ACHN (cell line): ENCODE measurements around the gene APC.

Experiments
- DNase-seq: peaks from one replicate; pipeline ENCODE4 v3.0.0-alpha.2; 2015
- in situ Hi-C: cut with HindIII; loops from 2 replicates; pipeline ENCODE4 v1.10.0; 2017; ENCODE audit warnings: low sequenced_read_pairs, low pct_ligation_motif_present, low pct_unique_long_range_greater_than_20kb

APC gene

GRCh38 chr5:112762113-112762810, 24.6 kb downstream of the APC start:
- DNase-seq: peak; percentile 24
- in situ Hi-C loops: no loop called here

GRCh38 chr5:112763165-112763564, 25.5 kb downstream of the APC start:
- in situ Hi-C loops: no loop called here

GRCh38 chr5:112772124-112772523, 34.4 kb downstream of the APC start:
- DNase-seq: no peak
- in situ Hi-C loops: no loop called here

More at GRCh38 chr5:112763165-112763564, 25.5 kb downstream of the APC start:
- no peak for DNase-seq

GRCh38 chr5:112776301-112776856, 38.7 kb downstream of the APC start:
- DNase-seq: peak; percentile 2
- in situ Hi-C loops: no loop called here

GRCh38 chr5:112779531-112779930, 41.8 kb downstream of the APC start:
- in situ Hi-C loops: no loop called here

GRCh38 chr5:112784726-112785125, 47.0 kb downstream of the APC start:
- in situ Hi-C loops: no loop called here
- DNase-seq: no peak

More at GRCh38 chr5:112779531-112779930, 41.8 kb downstream of the APC start:
- no peak for DNase-seq

GRCh38 chr5:112787261-112787660, 49.6 kb downstream of the APC start:
- in situ Hi-C loops: no loop called here
- no peak for DNase-seq

GRCh38 chr5:112787896-112788295, 50.2 kb downstream of the APC start:
- in situ Hi-C loops: no loop called here
- no peak for DNase-seq

- DNase-seq: no peak
- in situ Hi-C loops: no loop called here
Measured at GRCh38 chr5:112793201-112793600, 55.5 kb downstream of the APC start.

- in situ Hi-C loops: no loop called here
- DNase-seq: no peak
Measured at GRCh38 chr5:112794410-112794809, 56.7 kb downstream of the APC start.

GRCh38 chr5:112795342-112795741, 57.7 kb downstream of the APC start:
- DNase-seq: no peak
- in situ Hi-C loops: no loop called here

- in situ Hi-C loops: no loop called here
- no peak for DNase-seq
Measured at GRCh38 chr5:112795944-112796678, 58.4 kb downstream of the APC start.

- no peak for DNase-seq
- in situ Hi-C loops: no loop called here
Measured at GRCh38 chr5:112799661-112800060, 62.0 kb downstream of the APC start.

- no peak for DNase-seq
Measured at GRCh38 chr5:112800891-112801290, 63.2 kb downstream of the APC start.

GRCh38 chr5:112811023-112811422, 73.3 kb downstream of the APC start:
- DNase-seq: no peak
- in situ Hi-C loops: no loop called here

More at GRCh38 chr5:112800891-112801290, 63.2 kb downstream of the APC start:
- in situ Hi-C loops: no loop called here

GRCh38 chr5:112812549-112812948, 74.9 kb downstream of the APC start:
- DNase-seq: no peak
- in situ Hi-C loops: no loop called here

- in situ Hi-C loops: no loop called here
- no peak for DNase-seq
Measured at GRCh38 chr5:112820246-112820645, 82.6 kb downstream of the APC start.

GRCh38 chr5:112822456-112822855, 84.8 kb downstream of the APC start:
- DNase-seq: no peak
- in situ Hi-C loops: no loop called here

GRCh38 chr5:112823181-112823580, 85.5 kb downstream of the APC start:
- in situ Hi-C loops: no loop called here
- no peak for DNase-seq

GRCh38 chr5:112823656-112824055, 86.0 kb downstream of the APC start:
- in situ Hi-C loops: no loop called here
- DNase-seq: no peak
